ENCODE results near the gene PAN3. TPM values are rescaled to one million over a fixed set of nuclear protein-coding genes. Genes with fewer than 3 reads are reported as not detected.
A peak's percentile ranks its signal among the peaks of the same experiment; 100 is the strongest.
"Not testable (repeated sequence)": the region's sequence is repeated elsewhere in the genome, so short reads cannot be mapped to it uniquely, and the experiment has no call there.

PAN3 gene, protein sequence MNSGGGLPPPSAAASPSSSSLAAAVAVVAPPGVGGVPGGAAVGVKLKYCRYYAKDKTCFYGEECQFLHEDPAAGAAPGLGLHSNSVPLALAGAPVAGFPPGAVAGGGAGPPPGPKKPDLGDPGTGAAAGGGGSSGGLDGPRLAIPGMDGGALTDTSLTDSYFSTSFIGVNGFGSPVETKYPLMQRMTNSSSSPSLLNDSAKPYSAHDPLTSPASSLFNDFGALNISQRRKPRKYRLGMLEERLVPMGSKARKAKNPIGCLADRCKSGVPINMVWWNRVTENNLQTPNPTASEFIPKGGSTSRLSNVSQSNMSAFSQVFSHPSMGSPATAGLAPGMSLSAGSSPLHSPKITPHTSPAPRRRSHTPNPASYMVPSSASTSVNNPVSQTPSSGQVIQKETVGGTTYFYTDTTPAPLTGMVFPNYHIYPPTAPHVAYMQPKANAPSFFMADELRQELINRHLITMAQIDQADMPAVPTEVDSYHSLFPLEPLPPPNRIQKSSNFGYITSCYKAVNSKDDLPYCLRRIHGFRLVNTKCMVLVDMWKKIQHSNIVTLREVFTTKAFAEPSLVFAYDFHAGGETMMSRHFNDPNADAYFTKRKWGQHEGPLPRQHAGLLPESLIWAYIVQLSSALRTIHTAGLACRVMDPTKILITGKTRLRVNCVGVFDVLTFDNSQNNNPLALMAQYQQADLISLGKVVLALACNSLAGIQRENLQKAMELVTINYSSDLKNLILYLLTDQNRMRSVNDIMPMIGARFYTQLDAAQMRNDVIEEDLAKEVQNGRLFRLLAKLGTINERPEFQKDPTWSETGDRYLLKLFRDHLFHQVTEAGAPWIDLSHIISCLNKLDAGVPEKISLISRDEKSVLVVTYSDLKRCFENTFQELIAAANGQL
- 8.1 and 14.1 TPM in 2 replicates for total RNA-seq (2014; rRNA removed; shearing (Covaris generic))
- polyA plus RNA-seq (2015; cell fraction: cytosol; rRNA removed), result 14.1 and 18.5 TPM in 2 replicates
- 28.6 and 37.9 TPM in 2 replicates for polyA plus RNA-seq (2015; cell fraction: nucleus; rRNA removed)

DNA sequence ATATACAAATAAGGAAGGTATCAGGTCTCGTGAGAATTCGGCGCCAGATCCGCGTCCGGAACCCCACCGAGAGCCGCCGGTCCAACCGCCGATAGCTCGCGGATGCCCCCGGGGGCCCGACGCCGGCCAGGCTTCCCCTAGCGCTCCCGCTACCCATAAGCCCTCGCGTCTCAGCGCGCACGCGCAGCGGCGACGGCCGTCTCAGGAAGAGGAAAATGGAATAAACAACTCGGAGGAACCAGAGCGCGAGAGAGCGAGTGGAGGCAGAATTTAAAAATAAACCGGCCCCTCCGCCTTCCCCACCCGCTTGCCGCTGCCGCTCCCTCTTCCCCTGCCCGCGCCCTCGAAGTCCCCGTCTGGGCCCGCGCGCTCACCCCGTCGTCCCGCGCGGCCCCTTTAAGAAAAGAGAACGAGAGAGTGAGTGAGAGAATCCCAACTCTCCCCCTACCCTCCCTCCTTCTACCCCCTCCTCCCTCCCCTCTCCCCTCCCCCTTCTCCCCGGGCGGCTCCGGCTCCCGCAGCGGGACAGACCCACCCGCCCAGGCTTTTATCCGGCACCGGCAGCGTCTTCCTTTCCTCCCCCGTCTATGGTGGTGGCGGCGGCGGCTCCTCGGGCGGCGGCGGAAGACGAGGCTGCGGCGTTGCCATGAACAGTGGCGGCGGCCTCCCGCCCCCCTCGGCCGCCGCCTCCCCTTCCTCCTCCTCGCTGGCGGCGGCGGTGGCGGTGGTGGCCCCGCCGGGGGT is at the start of gene PAN3:
Gene PAN3 (plus strand): TSS at position 534 of the 744 bp plus-strand sequence. CDS start 113 bp downstream, at position 647.
- peak; percentile 81 for DNase-seq (ENCODE audit: low read depth)

DNA sequence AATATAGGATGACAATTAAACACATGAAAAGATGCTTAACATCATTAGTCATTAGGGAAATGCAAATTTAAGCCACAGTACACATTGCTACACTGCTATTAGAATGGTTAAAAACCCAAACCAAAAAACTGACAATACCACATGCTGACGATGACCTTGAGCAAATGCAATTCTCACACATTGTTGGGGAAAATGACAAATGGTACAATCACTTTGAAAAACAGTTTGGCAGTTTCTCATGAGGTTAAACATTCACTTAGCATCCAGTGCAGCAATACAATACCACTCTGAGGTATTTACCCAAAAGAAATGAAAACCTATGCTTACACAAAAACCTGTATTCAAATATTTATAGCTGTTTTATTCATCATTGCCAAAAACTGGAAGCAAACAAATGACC is 49.3 kb upstream of the PAN3 start:
- DNase-seq (ENCODE audit: low read depth), result no peak

DNA sequence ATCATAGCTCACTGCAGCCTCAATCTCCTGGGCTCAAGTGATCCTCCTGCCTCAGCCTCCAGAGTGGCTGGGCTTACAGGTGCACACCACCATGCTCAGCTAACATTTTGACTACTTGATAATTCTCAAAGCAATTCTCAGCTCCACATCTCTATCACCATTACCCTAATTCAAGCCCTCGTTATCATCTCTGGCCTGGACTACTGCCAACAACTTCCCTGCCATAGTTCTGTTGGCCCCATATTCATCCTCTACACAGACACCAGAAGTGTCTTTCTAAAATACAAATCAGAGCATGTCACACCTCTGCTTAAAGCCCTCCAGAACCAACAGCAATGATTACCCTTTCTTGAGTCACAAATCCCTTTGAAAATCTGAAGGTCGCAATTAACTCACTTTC is 45.9 kb upstream of the PAN3 start:
- DNase-seq (ENCODE audit: low read depth), result no peak

DNA sequence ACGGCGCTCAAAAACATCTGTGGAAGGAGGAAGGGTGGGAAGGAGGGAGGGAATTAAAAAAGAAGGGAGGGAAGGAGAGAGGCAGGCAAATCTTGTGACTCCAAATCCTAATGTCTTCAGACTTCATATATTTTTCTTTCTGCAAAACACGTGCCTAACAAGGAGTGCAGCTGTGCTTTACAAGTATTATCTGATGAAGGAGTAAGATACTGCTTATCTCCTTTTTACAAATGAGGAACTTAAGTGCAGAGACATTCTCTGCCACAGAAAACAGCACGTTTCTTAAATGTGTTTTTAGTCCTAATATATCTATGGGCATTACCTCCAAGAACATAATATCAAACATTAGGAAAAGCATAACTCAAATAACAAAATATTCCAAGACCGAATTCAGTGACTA is 44.5 kb upstream of the PAN3 start:
- DNase-seq (ENCODE audit: low read depth), result no peak

DNA sequence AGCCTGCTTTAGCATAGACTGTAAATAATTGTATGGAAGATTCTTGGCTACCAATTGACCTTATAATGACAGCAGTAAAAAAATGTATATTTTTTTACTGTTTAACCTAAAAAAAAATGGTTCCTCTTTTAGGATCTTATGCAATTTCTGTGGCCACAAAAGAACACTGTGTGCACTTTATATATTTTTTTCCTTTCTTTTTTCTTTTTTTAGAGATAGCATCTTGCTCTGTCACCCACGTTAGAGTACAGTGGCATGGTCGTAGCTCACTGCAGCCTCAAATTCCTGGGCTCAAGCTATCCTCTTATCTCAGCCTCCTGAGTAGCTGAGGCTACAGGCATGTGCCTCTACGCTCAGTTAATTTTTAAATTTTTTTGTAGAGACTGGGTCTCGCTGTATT is 44.0 kb upstream of the PAN3 start:
- DNase-seq (ENCODE audit: low read depth), result no peak

DNA sequence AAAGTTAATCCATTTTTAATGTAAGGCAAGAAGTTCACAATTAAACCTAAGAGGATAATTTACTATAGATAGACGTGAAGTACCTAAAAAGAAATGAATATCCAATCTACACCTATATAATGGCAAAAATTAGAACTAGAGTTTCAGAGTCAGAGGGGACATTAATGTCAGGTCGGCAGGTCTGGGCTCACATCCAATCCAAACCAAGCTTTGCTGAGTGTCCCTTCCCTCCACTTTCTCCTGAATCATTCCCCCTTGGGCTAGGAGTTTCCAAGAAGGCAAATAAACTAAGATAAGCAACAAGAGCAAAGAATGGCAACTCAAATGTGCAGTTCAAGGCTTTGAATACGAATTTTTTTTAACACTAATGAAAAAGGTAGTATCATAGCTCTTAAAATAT is 40.8 kb upstream of the PAN3 start:
- no peak for DNase-seq (ENCODE audit: low read depth)

DNA sequence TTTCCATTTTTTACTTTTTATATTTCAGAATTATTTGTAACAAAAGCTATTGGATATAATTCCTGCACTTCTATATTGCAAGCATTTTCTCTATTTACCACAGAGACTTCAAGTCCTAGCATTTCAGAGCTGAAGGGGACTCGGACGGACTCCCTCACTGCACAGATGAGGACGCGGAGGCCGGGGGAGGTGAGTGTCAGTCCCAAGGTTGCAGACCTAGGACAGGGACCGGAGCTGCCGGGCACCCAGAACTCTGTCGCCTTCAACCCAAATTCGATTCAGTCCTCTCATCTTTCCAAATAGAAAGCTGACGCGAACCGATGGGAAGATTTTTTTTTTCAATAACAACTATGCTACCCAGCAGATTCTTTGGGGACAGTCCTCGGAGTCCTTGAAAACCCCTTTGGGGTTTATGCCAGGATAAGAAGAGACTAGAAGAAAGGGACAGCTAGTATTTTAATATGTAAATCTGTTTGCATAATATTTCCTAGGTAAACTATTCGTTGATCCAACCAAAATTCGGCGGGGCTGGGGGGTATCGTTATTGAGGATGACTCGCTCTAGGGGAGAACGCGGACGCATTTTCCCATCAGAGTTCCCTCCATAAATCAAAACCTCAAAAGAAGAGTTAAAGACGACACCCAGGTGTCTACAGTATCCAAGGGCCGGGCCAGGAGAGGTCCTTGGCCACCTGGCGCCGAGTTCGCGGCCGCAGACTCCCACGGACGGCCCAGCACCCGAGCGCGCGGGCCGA is 38.8 kb upstream of the PAN3 start:
- no peak for DNase-seq (ENCODE audit: low read depth)

DNA sequence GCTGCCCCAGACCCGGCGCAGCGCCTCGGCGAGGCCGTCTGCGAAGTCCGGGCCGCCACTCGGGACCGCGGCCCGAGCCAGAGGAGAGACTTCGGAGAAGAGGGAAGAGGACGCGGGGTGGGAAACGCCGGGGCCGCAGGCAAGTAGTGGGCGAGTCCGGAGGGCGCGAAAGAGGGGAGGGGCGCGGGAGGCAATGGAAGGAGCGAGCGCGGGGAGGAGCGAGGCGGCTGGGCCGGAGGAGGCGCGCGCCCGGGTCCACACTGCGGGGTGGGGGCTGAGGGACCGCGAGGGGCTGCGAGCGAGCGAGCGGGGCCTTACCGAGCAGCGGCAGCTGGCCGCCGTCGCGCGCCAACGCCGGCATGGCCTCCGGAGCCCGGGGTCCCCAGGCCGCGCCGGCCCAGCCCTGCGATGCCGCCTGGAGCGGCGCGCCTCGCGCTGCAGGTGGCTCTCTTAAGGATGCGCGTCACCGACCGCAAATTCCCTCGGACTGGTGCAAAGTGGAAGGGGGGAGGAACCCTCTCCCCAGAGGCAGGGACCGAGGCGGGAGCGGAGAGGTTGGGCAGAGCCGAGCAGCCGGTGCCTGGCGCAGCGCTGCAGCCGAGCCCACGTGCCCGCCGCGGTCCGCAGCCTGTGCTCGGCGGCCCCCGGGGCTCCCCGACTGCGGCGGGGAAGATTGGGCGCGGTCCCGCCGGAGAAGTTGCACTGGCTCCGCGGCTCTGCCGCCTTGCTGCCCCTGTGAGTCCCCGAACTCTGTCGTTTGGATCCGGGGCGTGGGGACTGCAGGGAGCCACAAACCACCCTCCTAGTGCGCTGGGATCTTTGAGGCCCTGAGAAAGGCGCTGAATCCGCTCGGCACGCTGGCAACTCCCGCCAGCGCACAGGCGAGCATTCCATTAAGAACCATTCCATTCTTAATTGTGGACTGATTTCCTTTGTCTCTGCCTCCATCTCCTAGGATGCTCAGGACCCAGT is 37.9 kb upstream of the PAN3 start, which contains the start of gene FLT3:
Gene FLT3 (minus strand): TSS at position 427 of the 972 bp plus-strand sequence. CDS start 66 bp downstream, at position 361.
- DNase-seq (ENCODE audit: low read depth), result peak; percentile 2

DNA sequence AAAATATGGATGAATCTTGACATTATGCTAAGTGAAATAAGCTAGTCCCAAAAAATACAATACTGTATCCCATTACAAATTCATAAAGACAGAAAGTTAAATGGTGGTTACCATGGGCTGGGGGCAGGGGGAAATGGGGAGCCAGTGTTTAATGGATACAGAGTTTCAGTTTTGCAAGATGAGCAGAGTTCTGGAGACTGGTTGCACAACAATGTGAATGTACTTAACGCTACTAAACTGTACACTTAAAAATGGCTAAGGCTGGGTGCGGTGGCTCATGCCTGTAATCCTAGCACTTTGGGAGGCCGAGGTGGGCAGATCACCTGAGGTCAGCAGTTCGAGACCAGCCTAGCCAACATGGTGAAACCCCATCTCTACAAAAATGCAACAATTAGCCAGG is 36.5 kb upstream of the PAN3 start:
- not testable (repeated sequence) for DNase-seq (ENCODE audit: low read depth)

DNA sequence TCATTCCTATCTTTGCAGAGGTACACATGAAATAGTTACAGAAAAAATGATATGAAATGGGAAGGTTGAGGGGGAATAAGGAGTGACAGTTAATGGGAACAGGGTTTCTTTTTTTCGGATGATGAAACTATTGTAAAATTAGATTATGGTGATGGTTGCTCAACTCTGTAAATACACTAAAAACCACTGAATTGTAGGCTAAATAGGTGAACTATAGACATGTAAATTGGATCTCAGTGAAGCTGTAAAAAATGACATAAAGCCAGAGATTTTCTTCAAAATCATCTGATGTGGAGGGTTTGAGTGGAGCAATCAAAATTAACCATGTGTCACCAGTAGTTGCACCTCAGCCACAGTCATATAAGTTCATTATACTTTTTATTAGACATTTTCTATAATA is 31.4 kb upstream of the PAN3 start:
- no peak for DNase-seq (ENCODE audit: low read depth)

DNA sequence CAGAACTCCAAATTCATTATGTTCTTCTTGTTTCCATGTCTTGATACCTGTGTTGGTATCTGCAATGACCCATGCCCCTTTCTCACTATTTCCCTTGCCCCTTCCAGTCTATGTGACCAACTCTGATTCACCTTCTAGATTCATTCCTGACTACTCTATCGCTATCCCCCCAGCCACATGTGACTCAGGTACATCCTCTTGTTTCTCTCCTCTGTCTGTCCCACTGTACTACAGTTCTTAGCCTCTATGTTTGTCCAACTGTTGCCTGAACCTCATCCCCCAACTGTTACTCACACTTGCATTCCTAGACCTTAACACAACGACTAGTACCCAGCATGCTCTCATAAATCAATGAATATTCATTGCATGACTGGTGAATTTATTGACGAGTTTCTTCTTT is 27.9 kb upstream of the PAN3 start:
- DNase-seq (ENCODE audit: low read depth), result peak; percentile 21

DNA sequence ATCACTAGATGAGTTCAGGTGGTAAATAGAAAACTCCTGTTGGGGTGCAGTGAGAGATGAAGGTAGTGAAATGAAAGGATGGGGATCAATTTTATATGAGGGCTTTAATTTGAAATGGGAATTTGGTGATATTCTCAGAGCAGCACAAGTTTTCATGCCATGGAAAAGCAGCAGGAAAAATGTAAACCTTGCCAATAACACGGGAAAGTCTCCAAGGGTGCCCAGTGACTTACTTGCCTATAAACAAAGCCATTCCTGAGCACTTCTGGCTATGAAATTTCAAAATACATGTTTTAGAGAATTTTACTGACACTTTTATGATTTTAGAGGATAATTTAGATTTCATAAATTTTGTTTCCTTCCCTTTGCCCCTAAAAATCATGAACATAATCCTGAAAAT is 21.6 kb upstream of the PAN3 start:
- DNase-seq (ENCODE audit: low read depth), result no peak

DNA sequence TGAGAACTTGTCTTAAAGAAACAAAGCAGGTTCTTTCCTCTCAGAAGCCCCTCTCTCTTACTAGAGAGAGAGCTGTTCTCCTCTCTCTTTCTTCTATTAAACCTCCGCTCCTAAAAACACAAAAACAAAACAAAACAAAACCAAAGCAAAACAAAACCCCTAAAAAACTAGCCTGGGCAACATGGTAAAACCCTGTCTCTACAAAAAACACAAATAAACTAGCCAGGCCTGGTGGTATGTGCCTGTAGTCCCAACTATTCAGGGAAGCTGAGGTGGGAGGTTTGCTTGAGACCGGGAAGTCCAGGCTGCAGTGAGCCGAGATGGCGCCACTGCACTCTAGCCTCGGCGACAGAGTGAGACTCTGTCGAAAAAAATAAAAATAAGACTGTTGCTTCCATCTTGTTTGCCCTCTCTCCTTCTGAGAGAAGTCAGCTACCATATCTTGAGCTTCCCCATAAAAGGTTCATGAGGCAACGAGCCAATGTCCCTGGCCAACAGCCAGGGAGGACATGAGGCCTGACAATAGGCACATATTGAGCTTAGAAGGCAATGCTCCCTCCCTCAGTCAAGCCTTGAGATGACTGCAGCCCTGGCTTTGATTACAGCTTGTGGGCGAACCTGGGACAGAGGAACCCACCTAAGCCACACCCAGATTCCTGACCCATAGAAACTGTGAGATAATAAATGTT is 20.5 kb upstream of the PAN3 start:
- DNase-seq (ENCODE audit: low read depth), result no peak

DNA sequence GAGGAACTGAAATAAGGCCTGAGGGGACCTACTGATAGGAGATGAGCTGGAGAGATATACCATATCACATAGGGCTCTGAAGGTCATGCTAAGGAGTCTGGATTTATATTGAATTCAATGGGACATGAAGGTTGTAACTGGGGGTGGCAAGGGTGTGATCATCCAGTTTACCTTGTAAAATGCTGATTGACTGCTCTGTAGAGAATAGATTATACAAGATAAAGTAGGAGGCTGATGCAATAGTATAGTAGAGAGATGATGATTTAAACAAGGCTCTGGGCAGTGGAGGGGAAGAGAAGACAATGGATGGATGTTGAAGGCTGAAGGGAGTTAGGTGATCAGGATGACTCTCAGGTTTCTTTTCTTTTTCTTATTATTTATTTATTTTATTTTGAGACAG is 18.0 kb upstream of the PAN3 start:
- DNase-seq (ENCODE audit: low read depth), result no peak

DNA sequence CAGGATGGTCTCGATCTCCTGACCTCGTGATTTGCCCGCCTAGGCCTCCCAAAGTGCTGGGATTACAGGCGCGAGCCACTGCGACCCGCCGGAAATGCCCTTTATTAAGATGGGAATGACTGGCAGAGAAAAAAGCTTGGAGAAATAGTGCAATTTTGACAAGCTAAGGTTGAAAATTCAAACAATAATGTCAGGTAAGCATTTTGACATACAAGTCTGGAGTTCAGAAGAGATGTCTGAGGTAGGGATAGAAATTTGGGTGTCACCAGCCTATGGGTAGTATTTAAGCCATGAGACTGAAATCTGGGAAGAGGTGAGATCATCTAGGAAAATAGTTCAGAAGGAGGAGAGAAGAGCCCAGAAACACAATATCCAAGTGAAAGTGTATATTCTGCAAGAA is 17.1 kb upstream of the PAN3 start:
- no peak for DNase-seq (ENCODE audit: low read depth)

DNA sequence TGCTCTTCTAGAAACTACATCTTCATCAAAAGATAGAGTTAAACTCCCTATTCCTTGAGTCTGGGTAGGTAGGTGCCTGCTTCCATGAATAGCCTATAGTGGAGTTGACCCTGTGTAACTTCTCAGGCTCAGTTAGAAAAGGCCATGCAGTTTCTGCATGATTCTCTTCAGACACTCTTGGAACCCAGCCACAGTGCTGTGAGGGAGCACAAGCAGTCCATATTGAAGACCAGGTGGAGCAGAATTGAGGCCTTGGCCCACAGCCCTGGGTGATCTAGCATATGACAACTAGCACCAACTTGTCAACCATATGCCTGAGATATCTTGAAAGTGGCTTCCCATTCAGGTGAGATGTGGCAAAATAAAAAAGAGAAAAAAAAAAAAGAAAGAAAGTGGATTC is 10.3 kb upstream of the PAN3 start:
- no peak for DNase-seq (ENCODE audit: low read depth)

DNA sequence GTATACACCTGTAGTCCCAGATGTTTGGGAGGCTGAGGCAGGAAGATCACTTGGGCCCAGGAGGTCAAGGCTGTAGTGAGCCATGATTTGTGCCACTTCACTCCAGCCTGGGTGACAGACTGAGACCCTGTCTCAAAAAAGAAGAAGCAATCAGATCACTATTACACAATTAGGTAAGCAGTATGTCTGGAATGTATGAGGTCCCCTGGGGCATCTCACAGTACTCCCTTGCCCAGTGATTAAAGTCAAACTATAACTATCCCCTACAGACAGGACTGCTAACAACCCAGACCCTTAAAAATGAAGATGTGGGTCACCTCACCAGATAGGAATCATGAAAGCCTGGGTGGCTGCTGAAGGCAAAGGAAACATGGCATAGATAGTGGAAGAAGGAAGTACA is 9.4 kb upstream of the PAN3 start:
- no peak for DNase-seq (ENCODE audit: low read depth)

DNA sequence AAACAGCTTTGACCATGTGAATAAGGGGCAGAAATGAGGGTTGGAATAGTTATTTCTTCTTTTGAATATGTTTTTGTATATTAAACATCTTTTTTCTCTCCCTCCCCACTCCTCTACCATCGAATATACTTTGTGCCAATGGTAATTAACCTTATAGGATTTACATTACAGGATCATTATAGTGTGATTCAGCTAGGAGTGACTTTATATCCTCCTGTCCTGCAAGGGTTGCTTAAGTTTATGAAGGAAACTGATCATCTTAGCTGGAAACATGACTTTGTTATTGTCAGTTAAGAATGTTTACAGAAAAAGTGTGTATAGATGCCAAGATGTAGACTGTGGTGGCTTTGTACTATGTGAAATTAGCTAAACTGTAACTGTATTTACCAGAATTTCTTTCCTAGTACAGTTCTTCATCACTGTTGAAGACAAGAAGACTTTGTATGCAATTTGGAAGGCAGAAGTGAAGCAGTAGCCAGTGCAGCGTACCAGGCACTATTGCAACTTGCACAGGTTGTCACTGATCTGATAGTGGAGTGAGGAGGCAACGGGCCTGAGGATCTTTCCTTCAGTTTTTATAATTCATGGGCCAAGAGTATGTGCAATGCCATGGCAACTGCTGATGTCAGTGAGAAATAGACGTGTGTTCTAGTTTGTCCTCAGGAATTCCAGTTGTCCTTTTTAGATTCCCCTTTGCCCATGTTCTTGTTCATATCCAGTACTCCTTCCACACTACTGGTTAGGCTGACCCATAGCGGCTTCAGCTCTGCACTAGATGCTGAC is 8.2 kb upstream of the PAN3 start:
- no peak for DNase-seq (ENCODE audit: low read depth)
